ENCODE results near the gene PTPRCAP.
"Not testable (repeated sequence)": the region's sequence is repeated elsewhere in the genome, so short reads cannot be mapped to it uniquely, and the experiment has no call there.

PTPRCAP gene

GRCh38 chr11:67466367-67466766 lies 28.9 kb upstream of the PTPRCAP start:
- no peak overlapping the region for H3K4me3 ChIP-seq (ENCODE audit: low read depth, low read length)
- no peak for TF ChIP-seq POLR2A (IDR thresholded peaks at IDR 0.05; ENCODE audit: extremely low read depth, insufficient read length)
- DNase-seq (ENCODE audit: low read depth): no peak

- DNase-seq (ENCODE audit: low read depth): not testable (repeated sequence)
- H3K4me3 ChIP-seq (ENCODE audit: low read depth, low read length): peak overlapping the region; percentile 83
Measured at GRCh38 chr11:67465530-67465929, 28.0 kb upstream of the PTPRCAP start.

DNA sequence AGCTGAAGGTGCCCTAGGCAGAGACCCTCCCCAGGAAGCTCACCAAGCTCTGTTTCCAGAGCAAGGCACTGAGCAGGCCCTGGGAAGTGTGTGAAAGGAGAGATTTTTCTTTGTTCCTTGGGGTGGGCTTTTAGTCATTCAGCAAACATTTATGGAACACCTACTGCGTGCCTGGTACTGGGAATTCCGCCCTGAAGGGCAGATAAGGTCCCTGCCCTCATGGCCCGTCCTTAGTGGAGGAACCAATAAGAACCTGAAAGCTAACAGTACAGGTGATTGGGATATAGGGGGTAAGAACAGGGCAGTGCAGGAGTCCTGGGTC lies 27.7 kb upstream of the PTPRCAP start:
- TF ChIP-seq POLR2A (IDR thresholded peaks at IDR 0.05; ENCODE audit: extremely low read depth, insufficient read length): no peak
- no peak for TF ChIP-seq MYC (IDR thresholded peaks at IDR 0.05; ENCODE audit: low read depth, low read length)
- TF ChIP-seq MAX (IDR thresholded peaks at IDR 0.05; ENCODE audit: low read depth, low read length): no peak
- TF ChIP-seq, protein P1, sequence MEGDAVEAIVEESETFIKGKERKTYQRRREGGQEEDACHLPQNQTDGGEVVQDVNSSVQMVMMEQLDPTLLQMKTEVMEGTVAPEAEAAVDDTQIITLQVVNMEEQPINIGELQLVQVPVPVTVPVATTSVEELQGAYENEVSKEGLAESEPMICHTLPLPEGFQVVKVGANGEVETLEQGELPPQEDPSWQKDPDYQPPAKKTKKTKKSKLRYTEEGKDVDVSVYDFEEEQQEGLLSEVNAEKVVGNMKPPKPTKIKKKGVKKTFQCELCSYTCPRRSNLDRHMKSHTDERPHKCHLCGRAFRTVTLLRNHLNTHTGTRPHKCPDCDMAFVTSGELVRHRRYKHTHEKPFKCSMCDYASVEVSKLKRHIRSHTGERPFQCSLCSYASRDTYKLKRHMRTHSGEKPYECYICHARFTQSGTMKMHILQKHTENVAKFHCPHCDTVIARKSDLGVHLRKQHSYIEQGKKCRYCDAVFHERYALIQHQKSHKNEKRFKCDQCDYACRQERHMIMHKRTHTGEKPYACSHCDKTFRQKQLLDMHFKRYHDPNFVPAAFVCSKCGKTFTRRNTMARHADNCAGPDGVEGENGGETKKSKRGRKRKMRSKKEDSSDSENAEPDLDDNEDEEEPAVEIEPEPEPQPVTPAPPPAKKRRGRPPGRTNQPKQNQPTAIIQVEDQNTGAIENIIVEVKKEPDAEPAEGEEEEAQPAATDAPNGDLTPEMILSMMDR (IDR thresholded peaks at IDR 0.05; ENCODE audit: low read depth, low read length): no peak
- peak overlapping the region; percentile 83 for H3K4me3 ChIP-seq (ENCODE audit: low read depth, low read length)
- no peak for DNase-seq (ENCODE audit: low read depth)

DNA sequence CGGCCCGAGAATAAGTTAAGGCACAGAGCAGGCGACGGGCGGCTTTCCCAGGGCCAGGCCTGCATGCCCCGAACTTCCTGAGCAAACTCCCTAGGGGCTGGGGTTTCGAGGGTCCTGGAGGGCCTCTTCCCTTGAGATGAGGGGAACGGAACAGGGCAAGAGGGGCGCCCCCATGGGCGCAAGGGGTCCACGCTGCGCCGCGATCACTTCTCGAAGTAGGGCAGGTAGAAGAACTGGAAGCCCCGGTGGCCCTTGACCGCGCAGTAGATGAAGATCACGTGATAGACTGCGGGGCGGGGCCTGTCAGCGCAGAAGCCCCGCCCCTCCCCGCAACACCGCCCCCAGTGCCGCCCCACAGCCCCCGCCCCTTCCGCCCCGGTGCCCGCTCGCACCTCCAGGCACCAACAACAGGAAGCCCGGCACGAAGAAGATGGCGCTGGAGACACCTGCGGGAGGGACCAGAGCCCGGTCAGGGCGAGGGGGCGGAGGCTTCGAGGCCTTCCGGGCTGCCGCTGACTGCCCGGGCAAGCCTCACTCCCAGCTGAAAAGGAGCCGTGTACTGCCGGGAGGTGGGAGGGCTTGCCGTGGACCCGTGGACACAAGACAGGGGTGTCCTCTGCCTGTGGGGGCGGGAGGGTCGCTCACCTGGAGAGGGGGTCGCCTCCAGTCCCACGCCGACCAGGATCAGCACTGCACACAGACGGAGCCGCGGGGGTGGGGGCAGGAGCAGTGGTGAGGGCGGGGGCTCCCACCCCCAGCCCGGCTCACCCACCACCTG lies 27.1 kb upstream of the PTPRCAP start:
- peak overlapping the region; percentile 83 for H3K4me3 ChIP-seq (ENCODE audit: low read depth, low read length)
- DNase-seq (ENCODE audit: low read depth): peak; percentile 93
- peak; percentile 85 for TF ChIP-seq POLR2A (IDR thresholded peaks at IDR 0.05; ENCODE audit: extremely low read depth, insufficient read length)
- TF ChIP-seq MYC (IDR thresholded peaks at IDR 0.05; ENCODE audit: low read depth, low read length): peak; percentile 47; the same call in 1 of the 2 replicates
- TF ChIP-seq, protein P1 (IDR thresholded peaks at IDR 0.05; ENCODE audit: low read depth, low read length): no peak
- peak; percentile 70 for TF ChIP-seq MAX (IDR thresholded peaks at IDR 0.05; ENCODE audit: low read depth, low read length)

DNA sequence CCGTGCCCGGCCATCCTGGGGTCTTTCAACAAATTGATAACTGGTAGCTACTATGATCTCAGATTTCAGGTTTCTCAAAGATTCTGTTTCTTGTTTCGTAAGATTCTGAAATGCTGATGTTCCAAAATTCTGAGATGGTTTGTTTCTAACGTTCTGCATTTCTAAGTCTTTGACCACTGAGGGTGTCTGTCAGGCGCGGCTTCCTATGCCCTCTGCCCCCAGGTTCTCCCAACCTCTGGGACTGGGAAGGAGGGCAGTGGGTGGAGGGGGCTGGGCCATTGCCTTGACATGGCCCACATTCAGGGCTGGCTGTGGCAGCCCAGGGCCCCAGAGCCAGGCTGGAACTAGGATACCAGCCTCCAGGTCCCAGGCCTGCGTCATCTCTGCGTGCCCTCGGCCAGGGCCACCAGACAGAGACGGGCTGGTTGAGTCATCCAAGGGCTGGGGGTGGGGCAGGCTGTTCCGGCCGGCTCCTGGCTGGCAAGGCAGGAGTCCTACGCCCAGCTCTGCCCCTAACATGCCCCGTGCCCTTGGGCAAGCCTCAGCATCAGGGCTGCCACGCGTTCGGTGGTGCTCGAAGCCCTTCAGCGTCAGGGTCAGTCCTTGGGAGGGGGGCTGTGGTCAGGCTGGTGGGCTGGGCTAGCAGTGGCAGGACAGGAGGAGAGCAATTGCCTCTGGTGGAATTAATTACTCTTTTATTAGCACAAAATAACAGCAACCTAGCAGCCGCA lies 26.4 kb upstream of the PTPRCAP start:
- peak overlapping the region; percentile 59 for H3K4me3 ChIP-seq (ENCODE audit: low read depth, low read length)
- TF ChIP-seq, protein P1 (IDR thresholded peaks at IDR 0.05; ENCODE audit: low read depth, low read length): no peak
- TF ChIP-seq MYC (IDR thresholded peaks at IDR 0.05; ENCODE audit: low read depth, low read length): peak; percentile 79
- peak; percentile 40 for TF ChIP-seq POLR2A (IDR thresholded peaks at IDR 0.05; ENCODE audit: extremely low read depth, insufficient read length)
- TF ChIP-seq MAX (IDR thresholded peaks at IDR 0.05; ENCODE audit: low read depth, low read length): peak; percentile 67
- peak; percentile 90 for DNase-seq (ENCODE audit: low read depth)

GRCh38 chr11:67463186-67463585 lies 25.7 kb upstream of the PTPRCAP start:
- no peak overlapping the region for H3K4me3 ChIP-seq (ENCODE audit: low read depth, low read length)
- TF ChIP-seq, protein P1 (IDR thresholded peaks at IDR 0.05; ENCODE audit: low read depth, low read length): no peak
- no peak for DNase-seq (ENCODE audit: low read depth)

DNA sequence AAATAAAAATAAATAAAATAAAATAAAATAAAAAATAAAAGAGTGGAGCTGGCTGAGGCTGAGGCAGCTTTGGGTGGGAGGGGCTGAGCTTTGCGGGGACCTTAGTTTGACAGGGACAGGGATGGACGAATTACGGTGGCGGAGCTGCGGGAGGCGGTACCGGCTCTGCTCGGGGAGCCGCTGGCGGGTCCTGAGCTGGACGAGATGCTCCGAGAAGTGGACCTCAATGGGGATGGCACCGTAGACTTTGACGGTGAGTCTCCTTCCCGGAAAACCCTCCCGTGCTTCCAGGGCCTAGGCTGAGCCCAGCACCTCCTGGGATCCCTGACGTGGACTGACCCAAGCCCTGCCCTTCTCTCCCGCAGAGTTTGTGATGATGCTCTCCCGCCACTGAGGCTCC lies 20.8 kb upstream of the PTPRCAP start:
- H3K4me3 ChIP-seq (ENCODE audit: low read depth, low read length): no peak overlapping the region
- DNase-seq (ENCODE audit: low read depth): no peak
- TF ChIP-seq POLR2A (IDR thresholded peaks at IDR 0.05; ENCODE audit: extremely low read depth, insufficient read length) (no peak), MYC (IDR thresholded peaks at IDR 0.05; ENCODE audit: low read depth, low read length) (no peak), MAX (IDR thresholded peaks at IDR 0.05; ENCODE audit: low read depth, low read length) (no peak)
- TF ChIP-seq, protein P1 (IDR thresholded peaks at IDR 0.05; ENCODE audit: low read depth, low read length): no peak

Measured in NB4 (cell line).